Measurements from ENCODE around the gene ATP6V1A.
A peak's percentile ranks its signal among the peaks of the same experiment; 100 is the strongest.
"Not testable (repeated sequence)": the region's sequence is repeated elsewhere in the genome, so short reads cannot be mapped to it uniquely, and the experiment has no call there.

ATP6V1A gene

DNA sequence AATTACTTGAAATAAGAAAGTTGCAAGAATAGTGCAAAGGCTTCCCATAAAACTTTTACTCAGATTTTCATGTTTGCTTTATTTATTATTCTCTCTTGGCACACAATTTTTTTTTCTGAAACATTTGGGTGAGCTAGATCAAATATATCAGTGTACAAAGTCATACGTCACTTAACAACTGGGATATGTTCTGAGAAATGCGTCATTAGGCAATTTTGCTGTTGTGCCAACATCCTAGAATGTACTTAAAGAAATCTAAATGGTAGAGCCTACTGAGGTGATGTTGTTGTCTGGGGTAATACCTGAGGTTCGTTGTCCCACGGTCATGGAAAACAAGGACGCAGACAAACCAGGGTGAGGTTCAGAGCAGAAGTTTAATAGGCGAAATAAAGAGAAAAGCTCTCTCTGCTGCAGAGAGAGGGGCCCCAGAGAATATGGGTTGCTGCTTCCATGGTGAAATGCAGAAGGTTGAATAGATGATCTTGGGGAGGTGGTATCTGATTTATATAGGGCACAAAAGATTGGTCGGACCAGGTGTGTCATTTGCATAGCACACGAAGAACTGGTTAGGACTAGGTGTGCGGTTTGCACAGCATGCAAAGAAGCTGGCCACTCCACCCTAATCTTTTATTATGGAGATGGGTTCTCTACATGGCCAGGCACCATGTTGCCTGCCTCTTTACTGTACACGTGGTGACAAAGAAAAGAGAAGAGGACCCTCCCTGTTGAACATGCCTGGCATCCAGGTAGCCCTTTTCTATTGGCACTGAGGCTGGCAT lies 82.9 kb downstream of the ATP6V1A start:
- no peak for DNase-seq

- no peak for DNase-seq
These were observed 84.2 kb downstream of the ATP6V1A start for GRCh38 chr3:113831103-113831355.

DNA sequence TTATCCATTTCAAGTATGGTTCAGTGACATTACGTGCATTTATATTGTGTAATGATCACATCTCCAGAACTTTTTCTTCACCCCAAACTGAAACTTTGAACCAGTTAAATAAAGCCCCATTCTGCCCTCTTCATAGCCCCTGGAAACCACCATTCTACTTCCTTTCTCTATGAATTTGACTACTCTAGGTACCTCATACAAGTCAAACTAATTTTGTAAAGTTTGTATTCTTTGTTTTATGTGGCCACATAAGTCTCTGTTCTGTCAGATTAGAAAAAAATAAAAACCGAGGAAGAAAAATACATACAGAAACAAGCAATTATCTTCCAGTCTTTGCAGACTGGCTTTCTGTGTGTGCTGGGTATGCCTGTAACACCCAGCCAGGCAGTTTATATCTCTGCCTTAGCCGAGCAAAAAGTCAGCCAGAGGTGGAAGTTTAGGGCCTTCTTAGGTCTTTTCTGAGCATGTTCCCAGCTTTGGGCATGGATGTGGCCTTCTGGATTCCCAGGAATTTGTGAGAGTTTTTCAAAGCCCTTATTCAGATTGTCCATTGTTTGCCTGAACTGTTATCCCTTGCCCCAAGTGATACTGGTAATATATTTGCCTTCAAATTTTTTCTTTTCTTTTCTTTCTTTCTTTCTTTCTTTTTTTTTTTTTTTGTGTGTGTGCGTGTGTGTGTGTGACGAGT lies 85.8 kb downstream of the ATP6V1A start:
- DNase-seq = peak; percentile 15

GRCh38 chr3:113834983-113835382 lies 88.1 kb downstream of the ATP6V1A start:
- peak; percentile 33 for DNase-seq

- peak; percentile 89 for DNase-seq
These were observed 91.9 kb downstream of the ATP6V1A start, which contains the start of gene GRAMD1C for GRCh38 chr3:113838631-113839209. GRAMD1C (plus strand) TSS chr3:113838788; CDS start chr3:113838910, 122 bp downstream.

DNA sequence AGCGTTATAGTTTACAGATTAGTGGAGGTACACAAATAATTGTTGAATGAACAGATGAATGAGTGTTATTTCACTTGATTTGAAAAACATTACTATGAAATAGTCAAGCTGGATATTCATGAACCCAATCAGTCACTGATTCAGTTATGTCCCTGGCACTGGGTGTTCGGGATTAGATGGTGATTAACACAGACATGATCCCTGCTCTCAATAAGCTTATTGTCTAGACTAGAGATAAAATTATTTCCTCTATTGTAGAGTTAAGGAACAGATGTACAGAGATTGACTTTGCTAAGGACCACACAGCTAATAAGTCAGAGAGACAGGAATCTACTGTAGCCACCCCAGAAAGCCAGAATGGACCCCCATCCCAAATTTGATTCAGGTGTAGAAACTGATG lies 92.7 kb downstream of the ATP6V1A start:
- DNase-seq = no peak

GRCh38 chr3:113844622-113845222 lies 97.9 kb downstream of the ATP6V1A start:
- peak; percentile 46 for DNase-seq

GRCh38 chr3:113847247-113847646 lies 100.4 kb downstream of the ATP6V1A start:
- no peak for DNase-seq

DNA sequence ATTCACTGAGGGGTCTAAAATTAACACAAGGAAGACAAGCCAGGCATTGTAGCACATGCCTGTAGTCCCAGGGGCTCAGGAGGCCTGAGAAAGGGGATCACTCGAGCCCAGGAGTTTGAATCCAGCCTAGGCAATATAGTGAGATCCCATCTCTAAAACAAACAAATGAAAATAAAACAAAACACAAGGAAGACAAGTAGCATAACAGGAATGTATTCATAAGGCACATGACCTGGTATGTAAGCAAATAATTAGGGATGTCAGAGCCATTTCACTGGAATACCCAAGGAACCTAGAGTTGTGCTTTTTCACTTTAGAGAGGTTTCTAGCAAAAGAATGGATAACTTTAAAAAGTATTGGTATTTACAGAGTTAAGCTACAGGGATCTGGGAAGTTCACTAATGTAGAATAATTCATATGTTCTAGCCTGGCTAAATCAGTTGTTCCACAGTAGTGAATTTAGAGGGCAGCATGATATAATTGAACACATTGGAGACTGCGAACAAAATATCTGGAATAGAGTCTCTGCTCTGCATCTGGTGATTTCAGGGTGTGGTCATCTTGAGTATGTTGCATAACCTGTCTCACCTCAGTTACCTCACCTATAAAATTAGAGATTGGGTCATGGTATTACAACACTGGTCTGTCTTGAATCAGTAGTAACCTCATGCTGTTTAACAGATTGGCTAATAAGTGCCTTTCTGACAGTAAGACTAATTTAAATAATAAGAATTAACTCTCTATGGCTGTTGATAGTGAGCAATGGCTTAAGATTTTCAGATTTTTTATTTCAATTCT lies 101.0 kb downstream of the ATP6V1A start:
- DNase-seq = no peak

DNA sequence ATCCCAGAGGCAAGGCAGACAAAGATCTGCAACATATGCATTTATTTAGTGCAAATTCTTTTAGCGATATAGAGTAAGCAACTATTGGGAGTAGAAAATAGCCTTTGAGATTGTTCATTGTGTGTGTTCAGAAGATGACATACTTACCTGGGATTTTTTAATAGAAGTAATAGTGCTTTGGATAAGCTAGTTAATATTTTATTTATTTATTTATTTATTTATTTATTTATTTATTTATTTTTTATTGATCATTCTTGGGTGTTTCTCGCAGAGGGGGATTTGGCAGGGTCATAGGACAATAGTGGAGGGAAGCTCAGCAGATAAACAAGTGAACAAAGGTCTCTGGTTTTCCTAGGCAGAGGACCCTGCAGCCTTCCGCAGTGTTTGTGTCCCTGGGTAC lies 102.2 kb downstream of the ATP6V1A start:
- not testable (repeated sequence) for DNase-seq

DNA sequence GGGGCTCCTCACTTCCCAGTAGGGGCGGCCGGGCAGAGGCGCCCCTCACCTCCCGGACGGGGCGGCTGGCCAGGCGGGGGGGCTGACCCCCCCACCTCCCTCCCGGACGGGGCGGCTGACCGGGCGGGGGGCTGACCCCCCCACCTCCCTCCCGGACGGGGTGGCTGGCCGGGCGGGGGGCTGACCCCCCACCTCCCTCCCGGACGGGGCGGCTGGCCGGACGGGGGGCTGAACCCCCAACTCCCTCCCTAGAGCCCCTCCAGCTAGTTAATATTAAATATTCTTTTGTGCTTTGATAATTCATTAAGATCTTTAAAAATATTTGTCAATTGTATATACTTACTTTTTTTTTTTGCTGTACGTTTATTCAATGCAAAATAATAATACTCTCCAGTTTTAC lies 103.0 kb downstream of the ATP6V1A start:
- DNase-seq = not testable (repeated sequence)

GRCh38 chr3:113850391-113850790 lies 103.6 kb downstream of the ATP6V1A start:
- DNase-seq = not testable (repeated sequence)

DNA sequence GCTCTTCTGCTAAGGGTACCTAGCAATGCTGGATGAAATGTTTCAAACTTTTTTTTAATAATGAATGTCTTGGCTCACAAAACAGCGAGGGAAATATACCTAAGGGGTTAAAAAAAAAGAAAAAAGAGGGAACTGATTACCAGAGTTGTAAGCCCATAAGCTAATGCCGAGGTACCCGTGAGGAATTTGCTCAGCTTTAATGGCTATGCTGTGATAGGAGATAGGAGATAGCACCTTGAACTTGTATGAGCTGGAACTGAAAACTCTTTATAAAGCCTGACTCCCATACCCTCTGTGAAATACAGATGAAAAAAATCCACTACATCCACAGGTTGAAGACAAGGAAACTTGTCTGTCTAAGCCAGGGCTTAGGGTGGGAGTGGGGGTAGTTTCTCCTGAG lies 105.7 kb downstream of the ATP6V1A start:
- no peak for DNase-seq

All from fibroblast of skin of right biceps (primary cell).